K562 (cell line): ENCODE data around the gene ATXN7L1. TPM values are rescaled to one million over a fixed set of nuclear protein-coding genes. Genes with fewer than 3 reads are reported as not detected.

Experiments
- ATAC-seq: fragments of 200-7000 bp; cut with Tn5 transposase; 3 replicates; pipeline ENCODE4 v1.9.1; 2020; ENCODE audit warnings: moderate library complexity
- BruUV-seq: library from RNA; stranded (reverse); fragments of 400-500 nt; replicated peaks from 2 replicates; lab custom pipeline; 2021; lab: Mats Ljungman, UMichigan
- CTCF ChIA-PET: fragments of 300-600 bp; formaldehyde crosslinking; extraction: SDS; loops from one replicate; lab custom pipeline; 2021; ENCODE audit warnings: low intra/inter-chr PET ratio; lab: Yijun Ruan, JAX
- POLR2A ChIA-PET: fragments of 300-600, 350-650 bp; sonication (Branson Sonifier 250); formaldehyde crosslinking; extraction: SDS; loops from one replicate; lab custom pipeline; 2021; ENCODE audit warnings: antibody characterized with exemption, inconsistent platforms; lab: Yijun Ruan, JAX
- DNase-seq, 4 experiments: peaks; one replicate each; pipeline versions ENCODE4 v3.0.0 to v3.0.0-alpha.2; 2011 to 2018; ENCODE audit warnings: low spot score in 3 of 4, mixed read lengths in 3 of 4; ENCODE audit errors: extremely low read depth in 1 of 4
- FAIRE-seq: peaks from 2 replicates; lab custom pipeline; 2011; peaks lifted over from hg19 to GRCh38; lab: Jason Lieb, UNC
- H2AFZ ChIP-seq: 2 replicates; pipeline ENCODE4 v1.6.0; 2011; ENCODE audit warnings: low read depth, low read length, control low read depth, inconsistent platforms
- H3K27ac ChIP-seq: fragments of 200-600 bp; 3 replicates; pipeline ENCODE4 v1.8.0; 2011; ENCODE audit warnings: low read depth, mild to moderate bottlenecking, control low read depth, inconsistent platforms, low read length, moderate library complexity, mixed read lengths; ENCODE audit errors: extremely low read depth
- H3K27me3 ChIP-seq, 2 experiments: fragments of 300-600 bp in 1 of 2; 2 replicates in 1 of 2; 3 replicates in 1 of 2; pipeline versions ENCODE4 v1.6.0 to v1.8.0; 2011; ENCODE audit warnings: inconsistent platforms in 2 of 2, low read length in 2 of 2, mild to moderate bottlenecking in 1 of 2, mixed read lengths in 1 of 2, moderate library complexity in 1 of 2; ENCODE audit not compliant: control insufficient read depth in 2 of 2, insufficient read depth in 2 of 2
- H3K36me3 ChIP-seq: fragments of 300-600 bp; 3 replicates; pipeline ENCODE4 v1.8.0; 2011; ENCODE audit warnings: mild to moderate bottlenecking, low read length, inconsistent platforms; ENCODE audit not compliant: control insufficient read depth, insufficient read depth
- H3K4me1 ChIP-seq, 2 experiments: fragments of 200-600 bp in 1 of 2; replicated peaks in 1 of 2; 2 replicates in 1 of 2; 3 replicates in 1 of 2; pipeline versions ENCODE4 v1.5.1 to v1.8.0; 2011; ENCODE audit warnings: inconsistent platforms in 2 of 2, low read length in 2 of 2, mild to moderate bottlenecking in 1 of 2, mixed read lengths in 1 of 2, moderate library complexity in 1 of 2; ENCODE audit not compliant: control insufficient read depth in 2 of 2, insufficient read depth in 2 of 2
- H3K4me2 ChIP-seq: 2 replicates; pipeline ENCODE4 v1.6.1; 2011; ENCODE audit warnings: low read length, control low read depth, inconsistent platforms, mixed read lengths; ENCODE audit not compliant: insufficient read depth
- H3K4me3 ChIP-seq: fragments of 200-600 bp; sonication (generic), shearing (Covaris generic); 2 replicates; pipeline ENCODE4 v1.5.1; 2016; ENCODE audit warnings: control low read depth, inconsistent platforms
- H3K79me2 ChIP-seq: fragments of 200-600 bp; 3 replicates; pipeline ENCODE4 v1.8.0; 2011; ENCODE audit warnings: low read length, inconsistent platforms; ENCODE audit not compliant: control insufficient read depth, insufficient read depth
- H3K9ac ChIP-seq, 2 experiments: 2 replicates each; pipeline versions ENCODE4 v1.6.0 to v1.6.1; 2011; ENCODE audit warnings: low read depth in 2 of 2, low read length in 2 of 2, control low read depth in 1 of 2, inconsistent platforms in 1 of 2, mild to moderate bottlenecking in 1 of 2, mixed read lengths in 1 of 2; ENCODE audit not compliant: insufficient read depth in 1 of 2
- H3K9me1 ChIP-seq: one replicate; pipeline ENCODE4 v1.6.0; 2011; ENCODE audit warnings: inconsistent platforms, mild to moderate bottlenecking, low read length, moderate library complexity; ENCODE audit not compliant: control insufficient read depth, insufficient read depth
- H3K9me3 ChIP-seq: replicated peaks from 2 replicates; pipeline ENCODE4 v1.5.1; 2011; ENCODE audit warnings: low read depth, low read length, inconsistent platforms; ENCODE audit not compliant: control insufficient read depth, insufficient read depth
- H4K20me1 ChIP-seq: replicated peaks from 2 replicates; pipeline ENCODE4 v1.6.1; 2011; ENCODE audit warnings: low read length, inconsistent platforms, mixed read lengths; ENCODE audit not compliant: control insufficient read depth, insufficient read depth
- ATF7 ChIP-seq: fragments of 450-650 bp; IDR thresholded peaks from 2 replicates; pipeline ENCODE4 v1.7.1; 2014; ENCODE audit warnings: mild to moderate bottlenecking, moderate library complexity
- CBFB ChIP-seq: sonication (generic); formaldehyde crosslinking; IDR thresholded peaks from 2 replicates; pipeline ENCODE4 v1.4.0; 2020; ENCODE audit warnings: mild to moderate bottlenecking, missing genetic modification reagents
- CCAR2 ChIP-seq: fragments of 200-400 bp; formaldehyde crosslinking; IDR thresholded peaks from 2 replicates; pipeline ENCODE4 v1.6.1; 2017; ENCODE audit warnings: mild to moderate bottlenecking, low read depth, low read length
- EP300 ChIP-seq: IDR thresholded peaks from 2 replicates; pipeline ENCODE4 v1.6.1; 2012; ENCODE audit warnings: low read length, improper control_type of control experiment
- EWSR1 ChIP-seq: fragments of 450-650 bp; IDR thresholded peaks from 2 replicates; pipeline ENCODE4 v1.6.1; 2018; ENCODE audit warnings: borderline replicate concordance, mild to moderate bottlenecking, low read depth, moderate library complexity; ENCODE audit not compliant: partially characterized antibody
- FOXK2 ChIP-seq, 2 experiments: fragments of 450-650 bp; IDR thresholded peaks in 1 of 2; conservative IDR thresholded peaks in 1 of 2; 2 replicates each; pipeline ENCODE4 v1.6.1; 2016; ENCODE audit warnings: low read depth in 2 of 2, mild to moderate bottlenecking in 1 of 2
- HDGF ChIP-seq: fragments of 450-650 bp; IDR thresholded peaks from 2 replicates; pipeline ENCODE4 v1.6.1; 2016
- MAZ ChIP-seq, 2 experiments: fragments of 450-650 bp in 1 of 2; sonication (generic) in 1 of 2; formaldehyde crosslinking; IDR thresholded peaks in 1 of 2; conservative IDR thresholded peaks in 1 of 2; 2 replicates each; pipeline versions ENCODE4 v1.4.0 to v1.5.0; 2020; ENCODE audit warnings: mild to moderate bottlenecking in 1 of 2, missing genetic modification reagents in 1 of 2
- MEIS2 ChIP-seq: fragments of 450-650 bp; IDR thresholded peaks from 2 replicates; pipeline ENCODE4 v1.6.1; 2014; ENCODE audit warnings: mild to moderate bottlenecking; ENCODE audit not compliant: partially characterized antibody
- NFRKB ChIP-seq: fragments of 450-650 bp; IDR thresholded peaks from 2 replicates; pipeline ENCODE4 v1.6.1; 2016; ENCODE audit warnings: low read depth
- PHF8 ChIP-seq: fragments of 200-600 bp; sonication (generic); IDR thresholded peaks from 2 replicates; pipeline ENCODE4 v1.6.1; 2012; ENCODE audit warnings: mixed run types, mild to moderate bottlenecking, inconsistent platforms, low read length, moderate library complexity, borderline replicate concordance
- PML ChIP-seq: IDR thresholded peaks from 2 replicates; pipeline ENCODE4 v1.6.1; 2012; ENCODE audit warnings: low read length, inconsistent platforms
- PTBP1 ChIP-seq: fragments of 200-400 bp; formaldehyde crosslinking; IDR thresholded peaks from 2 replicates; pipeline ENCODE4 v1.6.1; 2017; ENCODE audit warnings: low read depth, low read length
- RFX1 ChIP-seq: fragments of 450-650 bp; IDR thresholded peaks from 2 replicates; pipeline ENCODE4 v1.6.1; 2016; ENCODE audit warnings: mild to moderate bottlenecking, moderate library complexity
- SMARCE1 ChIP-seq: fragments of 450-650 bp; IDR thresholded peaks from 2 replicates; pipeline ENCODE4 v1.7.1; 2016; ENCODE audit warnings: mild to moderate bottlenecking
- ZNF121 ChIP-seq: sonication (generic); formaldehyde crosslinking; conservative IDR thresholded peaks from 2 replicates; pipeline ENCODE4 v1.8.0; 2022; ENCODE audit warnings: missing genetic modification reagents
- ZNF232 ChIP-seq: sonication (generic); formaldehyde crosslinking; IDR thresholded peaks from 2 replicates; pipeline ENCODE4 v1.8.0; 2022; ENCODE audit warnings: mild to moderate bottlenecking, missing genetic modification reagents
- ZNF436 ChIP-seq: fragments of 250-450, 450-650 bp; sonication (Bioruptor Pico); formaldehyde crosslinking; IDR thresholded peaks from 2 replicates; pipeline ENCODE4 v1.7.0; 2020; ENCODE audit warnings: mild to moderate bottlenecking
- WGBS: fragments of 100-300 bp; shearing (Covaris generic); methylation state at CpG from one replicate; pipeline ENCODE4 v1.1.6; 2016; ENCODE audit warnings: low coverage, mixed read lengths; ENCODE audit not compliant: insufficient coverage; ENCODE audit errors: missing lambda C conversion rate; 5-methylcytosine and 5-hydroxymethylcytosine counted together
- in situ Hi-C: fragments of 300-500 bp; cut with MboI; formaldehyde crosslinking; loops from 4 replicates; pipeline ENCODE4 v1.15.0; 2018; ENCODE audit warnings: inconsistent platforms, mixed read lengths
- intact Hi-C: fragments of 100-400 bp; cut with micrococcal nuclease; formaldehyde crosslinking; loops from 2 replicates; pipeline ENCODE4 v1.14.2; 2022
- polyA plus RNA-seq, 8 experiments: library from polyadenylated mRNA; depleted of rRNA in 4 of 8; stranded (reverse) in 5 of 8; unstranded in 3 of 8; fragments of >200 nt; fragmentation: Nextera tagmentation in 2 of 8; fragmentation: Illumina TruSeq in 1 of 8; extraction: Ambion mirVana in 2 of 8; extraction: Trizol in 1 of 8; gene quantifications; 2 replicates each; pipeline versions ENCODE4 v1.2.1 to v1.2.3, GENCODE V29; 2011 to 2014; ENCODE audit warnings: inconsistent platforms in 1 of 8, missing spikeins in 1 of 8
- total RNA-seq, 7 experiments: library from RNA; depleted of rRNA in 6 of 7; stranded (reverse); fragments of >200 nt in 6 of 7; fragmentation: Illumina TruSeq in 2 of 7; extraction: Trizol in 2 of 7; gene quantifications; 2 replicates each; pipeline versions ENCODE4 v1.2.1 to v1.2.3, GENCODE V29; 2011 to 2021; ENCODE audit warnings: low replicate concordance in 1 of 7

The ATXN7L1 gene
- total and polyA plus RNA-seq, 9 of the 15 experiments (the other 6 are each of a cell fraction or from before 2014, with no cell fraction given): 6.6 to 13.7 (median 10.7) TPM

GRCh38 chr7:105665684-105666083 lies 210.7 kb downstream of the ATXN7L1 start:
- 0 out of 2 replicates have a peak, but pooled peaks have one; percentile 9 for TF ChIP-seq ZNF232 (CRISPR knock-in tag)
- TF ChIP-seq NFRKB: no peak
- CTCF ChIA-PET: no interaction called here

GRCh38 chr7:105664816-105665525 lies 211.4 kb downstream of the ATXN7L1 start:
- peak; percentile 76 to 93 (median 86) for DNase-seq
- POLR2A ChIA-PET: interaction anchor here (0.6 kb wide), 1 partner anchor 10 kb away, joined by 4 read pairs; no protein-coding TSS in a partner anchor
- Histone ChIP-seq H3K9me3 (no peaks in the 10 kb centered on the region), H3K36me3 (no peaks in the 10 kb centered on the region), H3K4me3 (no peak overlapping the region), H3K79me2 (no peaks in the 10 kb centered on the region), H3K27me3 (peaks cover 2 to 7% of the 10 kb centered on the region in 2 experiments; a peak in 2 of 5 replicates), H3K4me1 (peaks cover 10 to 11% of the 10 kb centered on the region in 2 experiments; a peak in 4 of 5 replicates), H3K9me1 (no peaks in the 10 kb centered on the region), H3K9ac (no peak overlapping the region), H3K27ac (no peak overlapping the region), H2AFZ (no peak overlapping the region), H4K20me1 (peaks cover 9% of the 10 kb centered on the region), H3K4me2 (no peak overlapping the region)
- ATAC-seq: peak; percentile 95
- WGBS: 14% methylated on average over 8 of the region's 8 CpGs
- in situ Hi-C loops (no loop called here), intact Hi-C loops (no loop called here)
- peak; percentile 99 for FAIRE-seq
- CTCF ChIA-PET: no interaction called here
- no TSS peak for BruUV-seq
- no peak for TF ChIP-seq PML
- no peak for TF ChIP-seq ZNF121 (CRISPR knock-in tag)
- 0 out of 4 replicates have a peak, but pooled peaks of 1 of the 2 experiments have one; percentile 11 for TF ChIP-seq MAZ (CRISPR knock-in tag; conservative IDR thresholded peaks at IDR 0.05 in 1 of 2, IDR thresholded peaks at IDR 0.05 in 1 of 2)
- TF ChIP-seq MEIS2: peak; percentile 76
- 0 out of 2 replicates have a peak, but pooled peaks have one; percentile 31 for TF ChIP-seq ATF7
- no peak for TF ChIP-seq PHF8
- TF ChIP-seq ZNF436 (CRISPR knock-in tag): no peak
- peak; percentile 89 for TF ChIP-seq SMARCE1
- no peak for TF ChIP-seq EWSR1
- TF ChIP-seq EP300: peak; percentile 29; the same call in 1 of the 2 replicates
- peak; percentile 84 for TF ChIP-seq RFX1
- no peak for TF ChIP-seq PTBP1
- no peak for TF ChIP-seq CCAR2
- no peak for TF ChIP-seq HDGF
- no peak for TF ChIP-seq CBFB
- TF ChIP-seq FOXK2 (conservative IDR thresholded peaks at IDR 0.05 in 1 of 2, IDR thresholded peaks at IDR 0.05 in 1 of 2; ENCODE audit: low read depth in 2 of 2): peak; percentile 54; a peak in 3 of 4 replicates

More at GRCh38 chr7:105665684-105666083, 210.7 kb downstream of the ATXN7L1 start:
- no peaks in the 10 kb centered on the region for H3K36me3 ChIP-seq
- H4K20me1 ChIP-seq: peaks cover 9% of the 10 kb centered on the region
- no peaks in the 10 kb centered on the region for H3K79me2 ChIP-seq
- no TSS peak for BruUV-seq
- DNase-seq (no peak), FAIRE-seq (no peak), ATAC-seq (0 out of 3 replicates have a peak, but pooled peaks have one; percentile 9)
- in situ Hi-C loops: no loop called here
- no peaks in the 10 kb centered on the region for H3K9me1 ChIP-seq
- POLR2A ChIA-PET: interaction anchor here (0.6 kb wide), 1 partner anchor 11 kb away, joined by 4 read pairs; no protein-coding TSS in a partner anchor
- 15% methylated on average over 7 of the region's 7 CpGs for WGBS
- no peak overlapping the region for H3K27ac ChIP-seq
- H3K4me1 ChIP-seq: peaks cover 10 to 11% of the 10 kb centered on the region in 2 experiments; a peak in 4 of 5 replicates
- peaks cover 3 to 7% of the 10 kb centered on the region in 2 experiments; a peak in 2 of 5 replicates for H3K27me3 ChIP-seq
- H2AFZ ChIP-seq: no peak overlapping the region
- H3K4me3 ChIP-seq: no peak overlapping the region
- intact Hi-C loops: no loop called here
- no peaks in the 10 kb centered on the region for H3K9me3 ChIP-seq
- no peak overlapping the region for H3K4me2 ChIP-seq
- no peak overlapping the region for H3K9ac ChIP-seq
